Activated T-cell treated with anti-CD3 and anti-CD28 coated beads for 1 hour (primary cell): ENCODE measurements around the gene RAB24.
"Not testable (repeated sequence)": the region's sequence is repeated elsewhere in the genome, so short reads cannot be mapped to it uniquely, and the experiment has no call there.

Experiments used
- DNase-seq: peaks from one replicate; pipeline ENCODE4 v3.0.0-alpha.2; 2020; ENCODE audit warnings: low read depth

RAB24 gene

GRCh38 chr5:177293819-177294581, 9.5 kb downstream of the RAB24 start:
- DNase-seq, result no peak

- DNase-seq, result no peak
Measured at GRCh38 chr5:177291735-177292134, 11.8 kb downstream of the RAB24 start.

- DNase-seq, result no peak
Measured at GRCh38 chr5:177290816-177291596, 12.5 kb downstream of the RAB24 start.

- DNase-seq, result no peak
Measured at GRCh38 chr5:177288191-177288590, 15.3 kb downstream of the RAB24 start.

- DNase-seq, result no peak
Measured at GRCh38 chr5:177276886-177277285, 26.6 kb downstream of the RAB24 start.

GRCh38 chr5:177275883-177276282, 27.6 kb downstream of the RAB24 start:
- no peak for DNase-seq

- DNase-seq, result no peak
Measured at GRCh38 chr5:177271113-177271512, 32.4 kb downstream of the RAB24 start.

GRCh38 chr5:177270653-177271052, 32.9 kb downstream of the RAB24 start:
- DNase-seq, result no peak

- no peak for DNase-seq
Measured at GRCh38 chr5:177269976-177270375, 33.5 kb downstream of the RAB24 start.

- no peak for DNase-seq
Measured at GRCh38 chr5:177269232-177269895, 34.2 kb downstream of the RAB24 start.

GRCh38 chr5:177265395-177265794, 38.1 kb downstream of the RAB24 start:
- no peak for DNase-seq

- no peak for DNase-seq
Measured at GRCh38 chr5:177264178-177264577, 39.3 kb downstream of the RAB24 start.

GRCh38 chr5:177261510-177261909, 42.0 kb downstream of the RAB24 start:
- DNase-seq, result no peak

- DNase-seq, result no peak
Measured at GRCh38 chr5:177260961-177261360, 42.6 kb downstream of the RAB24 start.

GRCh38 chr5:177258711-177259110, 44.8 kb downstream of the RAB24 start:
- DNase-seq, result not testable (repeated sequence)

GRCh38 chr5:177256296-177256695, 47.2 kb downstream of the RAB24 start:
- no peak for DNase-seq

- DNase-seq, result no peak
Measured at GRCh38 chr5:177253252-177253651, 50.3 kb downstream of the RAB24 start.
